HG03108 (cell line): Measurements from ENCODE around the gene ACP7.

ENCODE experiments used
- ATAC-seq: cut with Tn5 transposase; IDR thresholded peaks from one replicate; pipeline ENCODE4 v1.9.1; 2021; ENCODE audit warnings: moderate library complexity; ENCODE audit not compliant: unreplicated experiment

ACP7 gene

DNA sequence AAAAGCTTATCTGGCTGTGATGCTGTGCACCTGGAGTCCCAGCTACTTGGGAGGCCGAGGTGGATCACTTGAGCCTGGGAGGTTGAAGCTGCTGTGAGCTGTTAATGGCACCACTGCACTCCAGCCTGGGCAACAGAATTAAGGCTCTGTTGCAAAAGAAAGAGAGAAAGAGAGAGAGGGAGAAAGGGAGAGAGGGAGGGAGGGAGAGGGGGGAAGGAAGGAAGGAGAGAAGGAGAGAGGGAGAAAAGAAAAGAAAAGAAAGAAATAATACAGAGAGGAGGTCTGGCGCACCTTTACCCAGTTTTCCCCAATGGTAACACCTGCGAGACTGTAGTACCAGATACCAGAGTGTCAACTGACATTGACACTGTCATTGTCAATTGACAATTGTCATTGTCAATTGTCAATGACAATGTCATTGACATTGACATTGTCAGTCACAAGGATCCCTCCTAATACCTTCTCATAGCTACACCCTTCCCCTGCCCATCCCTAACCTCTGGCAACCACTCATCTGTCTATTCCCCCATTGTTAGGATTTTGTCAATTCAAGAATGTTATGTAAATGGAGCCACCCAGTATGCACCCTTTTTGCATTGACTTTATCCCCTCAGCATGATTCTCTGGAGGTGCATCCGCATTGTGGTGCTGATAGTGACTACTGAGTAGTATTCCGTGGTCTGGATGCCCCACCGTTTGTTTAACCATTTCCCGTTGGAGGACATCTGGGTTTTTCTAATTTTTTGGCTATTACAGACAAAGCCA is 62.7 kb downstream of the ACP7 start:
- ATAC-seq: no peak

DNA sequence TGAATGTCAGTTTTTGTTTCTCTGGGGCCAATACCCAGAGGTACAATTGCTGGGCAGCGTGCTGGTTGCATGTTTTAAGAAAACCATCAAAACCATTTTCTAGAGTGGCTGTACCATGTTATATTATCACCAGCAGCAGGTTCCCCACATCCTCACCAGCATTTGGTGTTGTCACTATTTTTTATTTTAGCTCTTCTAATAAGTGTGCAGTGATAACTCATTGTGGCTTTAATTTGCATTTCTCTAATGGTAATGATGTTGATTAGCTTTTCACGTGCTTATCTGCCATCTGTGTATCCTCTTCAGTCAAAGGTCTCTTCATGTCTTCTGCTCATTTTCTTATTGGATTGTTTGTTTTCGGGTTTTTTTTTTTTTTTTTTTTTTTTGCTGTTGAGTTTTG is 63.3 kb downstream of the ACP7 start:
- ATAC-seq: no peak

DNA sequence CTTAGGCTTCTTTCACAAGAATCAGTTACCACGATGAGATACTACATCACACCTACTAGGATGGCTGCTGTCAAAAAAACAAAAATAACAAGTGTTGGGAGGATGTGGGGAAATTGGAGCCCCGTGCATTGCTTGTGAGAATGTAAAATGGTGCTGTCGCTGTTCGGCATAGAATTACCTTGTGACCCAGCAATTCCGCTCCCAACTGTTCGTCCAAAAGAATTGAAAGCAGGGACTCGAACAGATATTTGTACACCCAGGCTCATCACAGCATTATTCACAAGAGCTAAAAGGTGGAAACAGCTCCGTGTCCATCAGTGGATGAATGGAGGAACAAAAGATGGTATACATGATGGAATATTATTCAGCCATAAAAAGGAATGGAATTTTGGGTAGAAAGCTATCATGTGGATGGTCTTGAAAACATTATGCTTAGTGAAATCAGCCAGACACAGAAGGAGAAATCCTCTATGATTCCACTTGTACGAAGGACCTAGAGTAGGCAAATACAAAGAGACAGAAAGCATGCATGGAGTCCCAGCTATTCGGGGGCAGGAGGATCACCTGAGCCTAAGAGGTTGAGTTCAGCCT is 64.9 kb downstream of the ACP7 start:
- no peak for ATAC-seq

DNA sequence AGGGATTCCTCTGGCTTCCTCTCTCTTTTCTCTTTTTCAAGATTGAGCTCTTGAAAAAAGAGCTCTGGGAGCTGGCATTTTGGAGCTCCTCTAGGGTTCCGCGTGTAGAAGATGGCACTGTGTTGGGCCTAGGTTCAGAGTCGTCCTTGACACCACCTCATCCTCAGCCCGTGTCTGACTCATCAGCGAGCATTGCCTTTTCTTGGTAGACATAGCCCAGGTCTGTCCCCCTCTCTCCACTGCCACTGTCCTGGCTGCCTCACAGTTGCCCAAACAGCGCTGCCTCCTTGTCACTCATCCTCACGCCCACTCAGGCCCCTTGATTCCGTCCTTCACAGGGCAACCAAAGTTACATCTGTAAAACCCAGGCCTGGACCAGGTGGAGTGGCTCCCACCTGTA is 66.1 kb downstream of the ACP7 start:
- ATAC-seq: no peak

DNA sequence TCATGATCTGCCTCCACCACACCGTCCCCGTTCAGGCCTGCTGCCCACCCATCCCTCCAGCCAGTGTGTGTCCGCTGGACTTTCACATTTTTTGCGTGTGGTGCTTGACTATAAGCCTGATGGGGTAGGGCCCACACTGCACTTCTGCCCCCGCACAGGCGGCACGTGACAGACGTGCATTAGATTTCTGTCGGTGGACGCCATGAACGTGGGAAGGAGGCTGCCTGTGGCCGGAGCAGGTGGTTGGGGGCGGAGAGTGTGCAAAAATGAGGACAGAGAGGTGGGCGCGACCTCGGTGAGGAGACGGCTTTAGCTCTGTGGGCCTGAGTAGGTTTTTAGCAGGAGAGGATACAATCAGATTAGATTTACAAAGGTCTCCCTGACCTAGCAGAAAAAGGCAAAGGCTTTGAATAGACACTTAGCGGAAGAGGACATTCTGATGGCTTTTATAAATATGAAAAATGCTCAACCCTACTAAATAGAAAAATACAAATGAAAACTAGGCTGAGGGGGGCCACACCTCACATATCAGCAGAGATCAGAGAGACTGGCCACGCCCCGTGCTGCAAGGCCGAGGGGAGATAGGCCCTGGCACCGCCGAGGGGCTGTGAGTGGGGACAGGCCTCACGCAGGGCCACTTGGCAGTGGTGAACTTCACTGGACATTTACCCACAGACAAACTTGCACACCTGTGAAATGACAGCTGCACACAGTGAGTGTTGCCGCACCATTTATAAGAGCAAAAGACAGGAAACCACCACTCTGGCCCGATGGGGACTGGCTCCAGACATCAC is 66.8 kb downstream of the ACP7 start:
- no peak for ATAC-seq

DNA sequence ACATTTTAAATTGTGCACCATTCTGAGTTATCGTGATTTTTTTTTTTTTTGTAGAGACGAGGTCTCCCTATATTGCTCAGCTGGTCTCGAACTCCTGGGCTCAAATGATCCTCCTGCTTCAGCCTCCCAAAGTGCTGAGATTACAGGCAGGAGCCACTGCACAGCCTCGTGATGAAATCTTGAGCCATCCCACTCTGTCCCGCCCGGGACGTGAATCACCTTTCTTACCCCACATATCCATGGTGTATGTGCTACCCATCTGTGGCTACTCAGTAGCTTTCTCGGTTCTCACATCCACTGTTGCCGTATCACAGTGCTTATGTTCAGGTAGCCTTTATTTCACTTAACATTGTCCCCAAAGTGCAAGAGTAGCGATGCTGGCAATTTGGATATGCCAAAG is 67.9 kb downstream of the ACP7 start:
- ATAC-seq: no peak

DNA sequence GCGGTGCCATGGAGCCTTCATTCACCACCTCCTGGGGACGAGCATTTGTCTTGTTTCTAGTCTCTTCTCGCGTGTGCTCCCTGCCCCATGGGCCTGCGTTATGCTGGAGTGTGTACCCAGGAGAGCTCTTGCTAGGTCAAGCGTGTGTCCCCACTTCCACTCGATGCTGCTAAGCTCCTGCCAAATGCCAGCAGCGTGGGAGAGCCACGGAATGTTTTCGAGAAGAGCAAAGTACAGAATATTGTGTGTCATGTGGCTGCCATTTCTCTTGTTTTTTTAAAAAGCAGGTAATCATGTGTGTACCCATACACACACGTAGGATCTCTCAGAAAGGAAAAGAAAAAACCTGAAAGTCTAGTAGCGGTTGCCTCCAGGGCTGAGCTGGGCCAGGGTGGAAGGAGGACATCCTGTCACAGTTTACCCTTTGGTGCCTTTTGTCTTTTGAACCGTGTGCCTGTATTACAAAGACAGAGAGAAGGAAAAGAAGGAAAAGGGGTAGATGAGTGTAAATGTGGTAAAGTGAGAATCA is 70.0 kb downstream of the ACP7 start:
- ATAC-seq: no peak

DNA sequence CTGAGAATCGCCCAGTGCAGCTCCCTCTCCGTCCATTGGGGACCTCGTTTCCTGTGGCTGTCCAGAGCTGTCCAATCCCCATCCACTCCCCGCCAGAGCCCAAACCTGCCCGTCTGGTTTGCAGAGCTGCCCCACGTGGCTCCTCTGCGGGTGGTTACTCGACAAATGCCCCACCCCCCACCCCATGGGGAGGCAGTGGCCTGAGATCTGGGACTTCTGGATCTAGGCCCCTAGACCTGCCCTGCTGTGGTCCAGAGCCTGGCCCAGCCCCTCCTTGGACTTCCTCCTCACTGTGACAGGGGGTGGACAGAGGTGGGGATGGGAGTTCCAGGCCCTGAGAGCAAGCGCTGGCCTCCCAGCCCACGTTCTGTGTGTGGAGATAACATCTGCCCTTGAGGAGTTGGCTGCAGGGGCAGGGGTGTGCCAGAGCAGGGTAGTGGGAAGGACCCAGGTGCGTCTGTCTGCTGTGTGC is 70.5 kb downstream of the ACP7 start:
- ATAC-seq: no peak

DNA sequence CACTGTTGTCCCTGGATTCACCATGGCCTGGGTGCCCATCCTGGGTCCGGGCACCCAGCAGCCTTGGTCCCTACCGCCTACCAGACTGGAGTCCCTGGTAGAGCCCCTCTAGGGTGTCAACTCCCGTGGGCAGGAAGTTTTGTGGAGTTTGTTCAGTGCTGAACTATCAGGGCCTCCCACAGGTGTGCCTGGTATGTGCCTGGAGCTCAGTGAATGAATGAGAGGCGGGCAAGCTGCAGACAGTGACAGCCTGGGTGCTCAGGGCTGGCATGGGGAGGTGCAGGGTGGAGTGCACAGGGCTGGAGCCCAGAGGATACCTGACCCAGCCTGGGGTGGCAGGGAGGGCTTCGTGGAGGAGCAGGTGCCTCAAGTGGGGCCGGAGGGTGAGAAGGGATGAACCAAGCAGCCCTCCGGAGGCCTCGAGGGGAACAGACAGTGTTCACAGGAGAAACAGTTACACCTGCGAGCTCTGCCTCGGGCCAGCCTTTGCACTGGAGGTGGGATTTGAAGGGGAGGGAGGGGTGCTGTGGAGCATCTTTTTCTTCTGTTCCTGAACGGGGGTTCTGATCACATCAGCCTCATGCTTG is 71.0 kb downstream of the ACP7 start:
- no peak for ATAC-seq

DNA sequence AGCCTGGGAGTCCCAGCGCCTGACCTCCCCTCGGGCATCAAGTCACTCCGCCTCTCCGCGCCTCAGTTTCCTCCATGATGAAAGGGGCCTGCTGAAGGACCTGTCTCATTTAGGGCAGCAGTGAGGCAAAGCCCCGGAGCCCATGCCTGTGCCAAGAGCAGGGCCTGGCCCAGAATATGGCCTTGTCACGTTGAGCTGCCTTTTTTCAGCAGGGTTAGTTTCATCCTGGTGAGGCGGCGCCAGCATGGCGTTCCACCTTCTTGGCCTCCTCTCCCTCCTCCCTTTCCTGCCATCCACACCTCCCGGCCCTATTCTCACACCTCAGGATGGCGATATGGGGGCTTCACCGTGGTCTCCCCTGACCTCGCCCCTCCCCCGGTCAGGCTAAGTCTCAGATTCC is 71.6 kb downstream of the ACP7 start:
- no peak for ATAC-seq

DNA sequence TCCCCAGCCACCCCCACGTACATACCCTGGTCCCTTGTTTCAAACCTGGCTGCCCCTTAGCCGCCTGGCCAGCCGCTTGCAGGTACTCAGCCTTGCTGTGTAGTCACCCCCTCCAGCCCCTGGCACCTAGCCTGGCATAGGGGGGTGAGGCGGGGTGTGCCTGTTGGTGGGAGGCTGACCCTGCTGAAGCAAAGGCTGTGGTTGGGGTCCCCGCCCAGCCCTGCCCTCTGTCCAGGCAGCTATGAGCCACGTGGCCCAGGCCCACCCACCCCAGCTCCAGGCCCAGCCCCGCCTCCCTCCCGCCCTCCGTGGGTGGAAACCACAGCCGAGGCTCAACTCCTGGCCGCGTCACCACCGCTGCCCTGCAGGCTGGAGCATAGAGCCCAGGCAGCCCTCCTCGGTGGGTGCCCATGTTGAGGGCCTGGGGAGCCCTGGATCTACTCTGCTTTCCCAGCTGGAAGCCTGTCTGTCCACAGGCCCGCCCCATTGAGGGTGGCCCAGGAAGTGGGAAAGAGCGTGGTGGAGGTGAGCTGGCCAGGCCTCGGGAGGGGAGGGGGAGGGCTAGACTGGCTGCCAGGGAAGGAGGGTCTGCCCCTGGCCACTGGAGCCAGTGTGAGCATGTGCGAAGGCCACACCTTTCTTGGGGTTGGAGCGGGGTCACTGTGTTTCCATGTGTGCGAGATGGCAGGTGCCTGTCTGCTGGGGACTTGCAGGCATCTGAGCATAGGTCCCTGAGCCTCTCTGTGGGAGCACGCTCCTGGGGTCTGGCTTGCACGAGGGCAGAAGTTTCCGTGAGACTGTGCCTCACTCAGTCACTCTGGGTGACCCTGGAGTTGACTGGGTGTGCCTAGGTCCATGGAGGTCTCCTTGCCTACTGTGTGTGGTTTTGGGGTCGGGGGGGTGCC is 72.4 kb downstream of the ACP7 start:
- no peak for ATAC-seq

DNA sequence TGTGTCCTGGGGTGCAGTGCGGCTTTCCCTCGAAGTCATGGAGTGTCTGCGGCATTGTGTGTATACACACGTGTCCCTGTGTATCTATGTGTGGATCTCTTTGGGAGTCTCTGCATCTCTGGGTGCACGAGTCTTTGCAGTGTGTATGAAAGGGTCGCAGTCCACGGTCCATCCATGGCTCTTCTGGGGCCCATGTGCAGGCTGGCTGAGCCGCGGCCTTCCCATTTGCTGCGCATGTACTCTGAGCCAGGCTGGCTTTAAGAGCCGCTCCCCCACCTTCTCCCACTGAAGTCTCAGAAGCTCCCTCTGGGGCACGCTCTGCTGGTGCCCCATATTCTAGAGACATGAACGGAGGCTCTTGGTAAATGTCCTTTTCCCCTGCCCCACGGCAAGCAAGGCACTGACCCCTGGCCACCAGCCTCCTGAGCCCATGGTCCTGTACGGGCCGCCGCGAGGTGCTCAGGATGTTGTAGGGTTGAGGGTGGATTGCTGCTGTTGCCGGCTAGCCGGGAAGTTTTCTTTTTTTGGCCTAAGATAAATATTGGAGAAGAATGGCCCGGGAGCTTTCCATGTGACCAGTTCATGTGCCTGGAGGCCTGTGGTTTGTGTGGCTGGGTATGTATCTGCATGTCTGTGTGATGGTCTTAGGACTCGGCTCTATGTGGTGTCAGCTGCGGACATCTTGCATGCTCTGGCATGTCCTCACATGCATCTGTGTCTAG is 73.3 kb downstream of the ACP7 start:
- ATAC-seq: no peak

DNA sequence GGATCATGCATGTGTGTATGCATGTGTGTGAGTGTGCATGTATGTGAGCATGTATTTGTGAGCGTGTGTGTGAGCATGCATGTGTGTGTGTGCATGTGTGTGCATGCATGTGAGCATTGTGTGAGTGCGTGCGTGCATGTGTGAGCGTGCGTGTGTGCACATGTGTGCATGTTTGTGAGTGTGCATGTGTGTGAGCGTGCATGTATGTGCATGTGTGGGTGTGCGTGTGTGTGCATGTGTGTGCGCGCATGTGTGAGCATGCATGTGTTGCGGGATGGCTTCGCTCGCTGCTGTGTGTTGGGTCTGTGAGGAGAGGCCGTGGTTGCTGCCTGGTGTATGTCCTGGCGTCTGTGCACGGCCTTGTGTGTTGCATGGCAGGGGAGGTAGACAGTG is 73.8 kb downstream of the ACP7 start:
- no peak for ATAC-seq

DNA sequence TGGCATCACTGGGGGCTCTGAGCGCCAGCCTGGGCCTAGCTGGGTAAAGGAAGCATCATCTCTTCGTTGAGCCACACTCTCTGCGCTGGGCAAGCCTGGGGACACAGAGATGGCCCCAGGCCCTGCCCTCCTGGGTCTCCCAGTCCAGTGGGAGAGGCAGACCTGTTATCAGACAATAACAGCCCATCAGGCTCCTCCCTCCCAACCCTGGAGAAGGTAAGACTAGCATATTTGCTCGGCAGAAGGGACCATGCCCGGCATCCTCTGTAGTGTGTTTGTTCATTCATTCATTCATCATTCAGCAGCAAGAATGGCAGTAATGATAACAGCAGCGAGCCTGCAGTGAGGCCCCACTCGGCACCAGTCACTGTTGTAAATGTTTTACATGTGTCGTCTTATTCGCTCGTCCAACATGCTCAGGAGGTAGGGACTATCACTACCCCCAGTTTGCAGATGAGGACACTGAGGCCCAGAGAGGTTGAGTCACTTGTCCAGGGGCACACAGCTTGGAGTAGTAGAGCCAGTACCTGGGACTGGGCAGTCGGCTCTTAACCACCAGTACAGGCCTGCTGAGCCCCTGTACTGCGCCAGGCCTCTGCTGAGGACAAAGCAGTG is 74.6 kb downstream of the ACP7 start:
- ATAC-seq: no peak

DNA sequence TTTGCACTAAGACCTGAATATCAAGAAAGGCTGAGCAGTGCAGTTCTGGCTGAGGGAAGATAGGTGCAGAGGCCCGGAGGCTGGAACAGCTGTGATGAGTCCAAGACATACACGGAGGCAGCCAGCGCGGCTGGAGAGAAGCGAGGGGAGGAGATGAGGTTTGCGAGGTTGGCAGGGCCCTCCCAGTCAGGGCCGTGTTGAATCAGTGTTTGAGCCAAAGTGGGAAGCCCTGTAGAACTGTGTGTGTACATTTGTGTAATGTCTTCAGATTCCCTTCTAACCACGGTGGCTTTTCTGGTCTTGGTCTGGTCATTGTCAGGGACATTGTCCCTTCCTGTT is 76.3 kb downstream of the ACP7 start:
- ATAC-seq: no peak
